ENCODE data around the gene MYO9B. TPM values are rescaled to one million over a fixed set of nuclear protein-coding genes. Genes with fewer than 3 reads are reported as not detected.
A peak's percentile ranks its signal among the peaks of the same experiment; 100 is the strongest.

The MYO9B gene
- total RNA-seq, 1 experiment from 2014 or later: 85.4 TPM

DNA sequence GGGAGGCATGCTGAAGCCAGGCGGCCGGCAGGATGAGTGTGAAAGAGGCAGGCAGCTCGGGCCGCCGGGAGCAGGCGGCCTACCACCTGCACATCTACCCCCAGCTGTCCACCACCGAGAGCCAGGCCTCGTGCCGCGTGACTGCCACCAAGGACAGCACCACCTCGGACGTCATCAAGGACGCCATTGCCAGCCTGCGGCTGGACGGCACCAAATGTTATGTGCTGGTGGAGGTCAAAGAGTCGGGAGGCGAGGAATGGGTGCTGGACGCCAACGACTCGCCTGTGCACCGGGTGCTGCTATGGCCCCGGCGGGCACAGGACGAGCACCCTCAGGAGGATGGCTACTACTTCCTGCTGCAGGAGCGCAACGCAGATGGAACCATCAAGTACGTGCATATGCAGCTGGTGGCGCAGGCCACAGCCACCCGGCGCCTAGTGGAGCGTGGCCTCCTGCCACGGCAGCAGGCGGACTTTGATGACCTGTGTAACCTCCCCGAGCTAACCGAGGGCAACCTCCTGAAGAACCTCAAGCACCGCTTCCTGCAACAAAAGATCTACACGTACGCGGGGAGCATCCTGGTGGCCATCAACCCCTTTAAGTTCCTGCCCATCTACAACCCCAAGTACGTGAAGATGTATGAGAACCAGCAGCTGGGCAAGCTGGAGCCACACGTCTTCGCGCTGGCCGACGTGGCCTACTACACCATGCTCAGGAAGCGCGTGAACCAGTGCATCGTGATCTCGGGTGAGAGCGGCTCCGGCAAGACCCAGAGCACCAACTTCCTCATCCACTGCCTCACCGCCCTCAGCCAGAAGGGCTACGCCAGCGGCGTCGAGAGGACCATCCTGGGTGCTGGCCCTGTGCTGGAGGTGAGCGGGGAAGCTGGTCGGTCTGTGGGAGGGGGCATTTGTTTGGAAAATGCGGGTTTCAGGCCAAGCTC, 26.4 kb downstream of the MYO9B start:
- DNase-seq (ENCODE audit: low spot score): no peak
- no peak overlapping the region for H3K4me3 ChIP-seq (ENCODE audit: low read depth, low read length, poor library complexity, severe bottlenecking)
- POLR2A ChIA-PET (ENCODE audit: low non-redundant PET): no interaction called here
- intact Hi-C loops (cut with micrococcal nuclease; ENCODE audit: unreplicated experiment): no loop called here
- no TSS peak for BruUV-seq (replicated peaks)
- TF ChIP-seq, protein P1, sequence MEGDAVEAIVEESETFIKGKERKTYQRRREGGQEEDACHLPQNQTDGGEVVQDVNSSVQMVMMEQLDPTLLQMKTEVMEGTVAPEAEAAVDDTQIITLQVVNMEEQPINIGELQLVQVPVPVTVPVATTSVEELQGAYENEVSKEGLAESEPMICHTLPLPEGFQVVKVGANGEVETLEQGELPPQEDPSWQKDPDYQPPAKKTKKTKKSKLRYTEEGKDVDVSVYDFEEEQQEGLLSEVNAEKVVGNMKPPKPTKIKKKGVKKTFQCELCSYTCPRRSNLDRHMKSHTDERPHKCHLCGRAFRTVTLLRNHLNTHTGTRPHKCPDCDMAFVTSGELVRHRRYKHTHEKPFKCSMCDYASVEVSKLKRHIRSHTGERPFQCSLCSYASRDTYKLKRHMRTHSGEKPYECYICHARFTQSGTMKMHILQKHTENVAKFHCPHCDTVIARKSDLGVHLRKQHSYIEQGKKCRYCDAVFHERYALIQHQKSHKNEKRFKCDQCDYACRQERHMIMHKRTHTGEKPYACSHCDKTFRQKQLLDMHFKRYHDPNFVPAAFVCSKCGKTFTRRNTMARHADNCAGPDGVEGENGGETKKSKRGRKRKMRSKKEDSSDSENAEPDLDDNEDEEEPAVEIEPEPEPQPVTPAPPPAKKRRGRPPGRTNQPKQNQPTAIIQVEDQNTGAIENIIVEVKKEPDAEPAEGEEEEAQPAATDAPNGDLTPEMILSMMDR (conservative IDR thresholded peaks at IDR 0.05; ENCODE audit: low read depth, low read length): no peak
- no peak for TF ChIP-seq EZH2 (IDR thresholded peaks at IDR 0.05; ENCODE audit: borderline replicate concordance, low read depth, low read length, poor library complexity, severe bottlenecking)
- no peaks in the 10 kb centered on the region for H3K27me3 ChIP-seq (replicated peaks; ENCODE audit: insufficient read depth, low read depth, low read length, poor library complexity)
- no peaks in the 10 kb centered on the region for H3K9me3 ChIP-seq (ENCODE audit: low read depth, low read length, poor library complexity, severe bottlenecking)
- no peaks in the 10 kb centered on the region for H3K4me1 ChIP-seq (ENCODE audit: insufficient read depth, low read length, poor library complexity, severe bottlenecking)
- peaks cover 25% of the 10 kb centered on the region for H3K36me3 ChIP-seq (ENCODE audit: insufficient read depth, low read length, poor library complexity, severe bottlenecking)
- no peak overlapping the region for H3K27ac ChIP-seq (ENCODE audit: low read depth, low read length, poor library complexity, severe bottlenecking)
- CTCF ChIA-PET: interaction anchor here (0.7 kb wide), 2 partner anchors 13 to 729 kb away, joined by 3 read pairs; no protein-coding TSS in a partner anchor

DNA sequence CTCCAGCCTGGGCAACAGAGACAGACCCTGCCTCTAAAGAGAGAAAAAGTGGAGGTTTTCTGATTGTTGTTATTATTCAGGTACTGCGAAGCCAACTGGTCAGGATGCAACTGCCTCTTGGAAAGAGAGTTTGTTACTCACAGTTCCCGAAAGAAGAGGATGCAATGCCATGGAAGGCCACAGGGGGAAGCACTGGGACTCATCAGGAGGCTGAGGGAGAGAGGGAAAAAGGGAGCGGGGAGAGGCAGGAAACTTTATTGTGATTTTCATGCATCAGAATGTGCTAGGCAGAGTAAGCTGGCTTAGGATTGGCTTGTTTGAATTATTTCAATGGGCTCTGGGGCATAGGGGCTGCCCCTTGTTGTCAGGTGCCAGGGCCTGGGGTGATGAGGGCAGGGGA, 27.6 kb downstream of the MYO9B start:
- DNase-seq (ENCODE audit: low spot score): peak; percentile 62
- TF ChIP-seq, protein P1 (conservative IDR thresholded peaks at IDR 0.05; ENCODE audit: low read depth, low read length): peak; percentile 61
- TF ChIP-seq EZH2 (IDR thresholded peaks at IDR 0.05; ENCODE audit: borderline replicate concordance, low read depth, low read length, poor library complexity, severe bottlenecking): no peak
- Histone ChIP-seq H3K27ac (ENCODE audit: low read depth, low read length, poor library complexity, severe bottlenecking) (no peak overlapping the region), H3K36me3 (ENCODE audit: insufficient read depth, low read length, poor library complexity, severe bottlenecking) (peaks cover 25% of the 10 kb centered on the region), H3K4me1 (ENCODE audit: insufficient read depth, low read length, poor library complexity, severe bottlenecking) (peaks cover 11% of the 10 kb centered on the region), H3K27me3 (replicated peaks; ENCODE audit: insufficient read depth, low read depth, low read length, poor library complexity) (no peaks in the 10 kb centered on the region), H3K4me3 (ENCODE audit: low read depth, low read length, poor library complexity, severe bottlenecking) (no peak overlapping the region), H3K9me3 (ENCODE audit: low read depth, low read length, poor library complexity, severe bottlenecking) (no peaks in the 10 kb centered on the region)
- CTCF ChIA-PET: interaction anchor here (0.6 to 0.7 kb wide), 3 partner anchors 105 to 1240 kb away, joined by 3 to 9 read pairs (median 4); no protein-coding TSS in a partner anchor
- no TSS peak for BruUV-seq (replicated peaks)
- POLR2A ChIA-PET (ENCODE audit: low non-redundant PET): no interaction called here
- intact Hi-C loops (cut with micrococcal nuclease; ENCODE audit: unreplicated experiment): no loop called here

GRCh38 chr19:17104679-17105078, 29.1 kb downstream of the MYO9B start:
- Histone ChIP-seq H3K27me3 (replicated peaks; ENCODE audit: insufficient read depth, low read depth, low read length, poor library complexity) (no peaks in the 10 kb centered on the region), H3K4me3 (ENCODE audit: low read depth, low read length, poor library complexity, severe bottlenecking) (no peak overlapping the region), H3K36me3 (ENCODE audit: insufficient read depth, low read length, poor library complexity, severe bottlenecking) (peaks cover 25% of the 10 kb centered on the region), H3K27ac (ENCODE audit: low read depth, low read length, poor library complexity, severe bottlenecking) (no peak overlapping the region), H3K9me3 (ENCODE audit: low read depth, low read length, poor library complexity, severe bottlenecking) (no peaks in the 10 kb centered on the region), H3K4me1 (ENCODE audit: insufficient read depth, low read length, poor library complexity, severe bottlenecking) (peaks cover 18% of the 10 kb centered on the region)
- no TSS peak for BruUV-seq (replicated peaks)
- POLR2A ChIA-PET (ENCODE audit: low non-redundant PET): no interaction called here
- TF ChIP-seq EZH2 (IDR thresholded peaks at IDR 0.05; ENCODE audit: borderline replicate concordance, low read depth, low read length, poor library complexity, severe bottlenecking): no peak
- TF ChIP-seq, protein P1 (conservative IDR thresholded peaks at IDR 0.05; ENCODE audit: low read depth, low read length): no peak
- intact Hi-C loops (cut with micrococcal nuclease; ENCODE audit: unreplicated experiment): no loop called here
- CTCF ChIA-PET: no interaction called here
- no peak for DNase-seq (ENCODE audit: low spot score)

Measured in A673 (cell line).